ENCODE measurements around the gene NELL1.

- TF ChIP-seq EZH2 (IDR thresholded peaks at IDR 0.05; ENCODE audit: insufficient read depth, low read length) = no peak
- TF ChIP-seq, protein P1, sequence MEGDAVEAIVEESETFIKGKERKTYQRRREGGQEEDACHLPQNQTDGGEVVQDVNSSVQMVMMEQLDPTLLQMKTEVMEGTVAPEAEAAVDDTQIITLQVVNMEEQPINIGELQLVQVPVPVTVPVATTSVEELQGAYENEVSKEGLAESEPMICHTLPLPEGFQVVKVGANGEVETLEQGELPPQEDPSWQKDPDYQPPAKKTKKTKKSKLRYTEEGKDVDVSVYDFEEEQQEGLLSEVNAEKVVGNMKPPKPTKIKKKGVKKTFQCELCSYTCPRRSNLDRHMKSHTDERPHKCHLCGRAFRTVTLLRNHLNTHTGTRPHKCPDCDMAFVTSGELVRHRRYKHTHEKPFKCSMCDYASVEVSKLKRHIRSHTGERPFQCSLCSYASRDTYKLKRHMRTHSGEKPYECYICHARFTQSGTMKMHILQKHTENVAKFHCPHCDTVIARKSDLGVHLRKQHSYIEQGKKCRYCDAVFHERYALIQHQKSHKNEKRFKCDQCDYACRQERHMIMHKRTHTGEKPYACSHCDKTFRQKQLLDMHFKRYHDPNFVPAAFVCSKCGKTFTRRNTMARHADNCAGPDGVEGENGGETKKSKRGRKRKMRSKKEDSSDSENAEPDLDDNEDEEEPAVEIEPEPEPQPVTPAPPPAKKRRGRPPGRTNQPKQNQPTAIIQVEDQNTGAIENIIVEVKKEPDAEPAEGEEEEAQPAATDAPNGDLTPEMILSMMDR (IDR thresholded peaks at IDR 0.05; ENCODE audit: insufficient read depth, low read depth, low read length) = no peak
Observed at GRCh38 chr11:21350613-21351012, 681.2 kb downstream of the NELL1 start.

Data from astrocyte (in vitro differentiated cells and primary cell).